IPS-NIHi11 (cell line): ENCODE data around the gene TMEM240.
A peak's percentile ranks its signal among the peaks of the same experiment; 100 is the strongest.
"Not testable (repeated sequence)": the region's sequence is repeated elsewhere in the genome, so short reads cannot be mapped to it uniquely, and the experiment has no call there.

Experiments
- DNase-seq: peaks from one replicate; pipeline ENCODE4 v3.0.0; 2012; ENCODE audit warnings: mixed read lengths, low spot score

The TMEM240 gene

DNA sequence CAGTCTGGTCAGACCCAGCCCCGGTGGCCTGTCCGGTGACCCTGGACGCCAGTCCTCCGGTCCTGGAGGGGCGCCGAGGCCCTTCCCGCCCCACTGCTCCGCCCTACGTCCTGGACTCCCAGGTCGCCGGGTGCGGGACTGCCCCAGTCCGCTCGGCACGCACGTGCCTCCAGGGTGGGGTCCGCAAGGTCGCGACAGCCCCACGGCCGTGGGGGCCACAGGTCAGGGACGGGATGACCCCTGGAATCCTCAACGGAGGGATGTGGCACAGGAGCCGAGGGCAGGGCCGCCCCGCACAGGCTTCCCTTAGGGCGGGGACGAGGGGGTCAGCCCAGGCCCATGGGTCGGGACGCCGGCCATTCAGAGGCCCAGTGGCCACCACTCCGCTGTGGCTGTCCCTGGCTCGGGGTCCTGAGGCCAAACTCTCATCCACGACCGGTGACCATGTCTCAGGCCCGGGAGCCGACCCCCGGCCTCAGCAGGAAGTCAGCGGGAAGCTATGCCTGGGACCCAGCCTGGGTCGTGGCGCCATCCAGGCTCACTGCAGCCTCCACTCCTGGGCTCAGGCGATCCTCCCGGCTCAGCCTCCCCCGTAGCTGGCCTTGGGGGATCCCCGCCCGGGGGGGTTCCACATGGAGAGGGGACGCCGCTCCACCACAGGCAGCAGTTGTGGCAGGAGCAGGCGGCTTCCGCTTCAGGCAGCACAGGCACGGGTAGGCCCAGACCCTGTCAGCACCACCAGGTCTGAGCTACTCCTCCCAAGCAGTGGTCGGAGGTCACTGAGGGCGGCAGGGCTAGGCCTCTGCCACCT, 599 bp upstream of the TMEM240 start:
- peak; percentile 67 for DNase-seq

DNA sequence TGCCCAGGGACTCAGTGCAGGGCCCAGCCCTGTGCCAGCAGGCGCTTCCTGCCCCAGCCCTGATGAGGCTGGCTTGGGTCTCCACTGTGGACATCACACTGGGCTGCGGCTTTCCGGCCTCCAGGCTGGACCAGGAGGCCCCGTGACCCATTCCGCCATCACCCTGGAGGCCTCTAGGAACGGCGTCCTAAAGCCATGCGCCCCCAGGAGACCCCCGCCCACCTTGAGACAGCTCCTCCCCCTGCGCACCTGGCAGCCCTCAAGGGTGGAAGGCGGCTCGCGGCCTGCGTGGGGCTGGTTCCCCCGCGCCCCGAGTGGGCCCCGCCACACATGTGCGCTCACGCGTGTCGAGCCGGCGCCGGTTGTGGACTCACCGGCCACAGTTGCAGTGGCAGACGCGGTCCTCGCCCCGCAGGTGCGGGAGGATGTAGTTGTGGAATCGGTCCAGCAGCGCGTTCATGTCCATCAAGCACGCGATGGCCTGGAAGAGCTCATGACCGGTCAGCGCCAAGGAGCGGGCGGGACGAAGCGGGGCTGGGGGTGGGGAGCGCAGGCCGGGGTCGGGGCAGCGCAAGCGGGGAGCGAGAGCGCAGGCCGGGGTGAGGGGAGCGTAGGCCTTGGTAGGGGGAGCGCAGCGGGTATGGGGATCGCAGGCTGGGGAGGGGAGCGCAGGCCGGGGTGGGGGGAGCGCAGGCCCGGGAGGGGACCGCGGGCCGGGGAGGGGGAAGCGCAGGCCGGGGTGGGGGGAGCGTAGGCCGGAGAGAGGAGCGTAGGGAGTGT, 924 bp downstream of the TMEM240 start:
- DNase-seq, result peak; percentile 82

DNA sequence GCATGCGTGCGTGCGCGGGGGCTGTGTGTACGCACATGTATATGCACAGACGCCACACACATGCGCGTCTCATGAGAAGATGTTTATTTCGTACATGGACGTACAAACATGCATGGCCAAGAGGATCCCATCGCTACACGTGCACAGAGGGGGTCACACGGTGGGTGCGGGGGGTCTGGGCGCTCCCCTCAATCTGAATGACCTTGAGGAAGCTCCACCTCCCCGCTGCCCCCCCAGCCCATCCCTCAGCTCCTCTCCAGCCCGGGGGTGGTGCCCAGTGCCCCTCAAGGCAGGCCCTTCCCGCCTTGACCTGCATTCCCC, 1.5 kb downstream of the TMEM240 start:
- no peak for DNase-seq

DNA sequence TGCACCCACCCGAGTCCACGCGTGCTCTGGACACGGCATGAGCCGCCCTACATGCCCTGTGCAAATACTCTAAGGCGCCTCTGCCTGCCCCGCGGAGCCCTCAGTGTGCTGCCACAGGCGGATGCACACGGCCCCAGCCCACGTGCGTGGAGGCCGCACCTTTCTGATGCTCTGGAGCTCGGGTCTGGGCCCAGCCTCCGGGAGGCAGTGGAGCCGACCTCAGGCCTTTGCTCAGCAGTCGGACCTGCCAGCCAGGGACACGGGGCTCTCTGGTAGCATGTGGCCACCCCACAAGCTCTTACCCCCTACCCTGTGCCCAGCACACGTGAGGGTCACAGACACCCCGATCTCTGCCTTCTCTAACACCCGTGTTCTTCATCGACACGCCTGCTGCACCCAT, 2.1 kb downstream of the TMEM240 start:
- DNase-seq, result no peak

DNA sequence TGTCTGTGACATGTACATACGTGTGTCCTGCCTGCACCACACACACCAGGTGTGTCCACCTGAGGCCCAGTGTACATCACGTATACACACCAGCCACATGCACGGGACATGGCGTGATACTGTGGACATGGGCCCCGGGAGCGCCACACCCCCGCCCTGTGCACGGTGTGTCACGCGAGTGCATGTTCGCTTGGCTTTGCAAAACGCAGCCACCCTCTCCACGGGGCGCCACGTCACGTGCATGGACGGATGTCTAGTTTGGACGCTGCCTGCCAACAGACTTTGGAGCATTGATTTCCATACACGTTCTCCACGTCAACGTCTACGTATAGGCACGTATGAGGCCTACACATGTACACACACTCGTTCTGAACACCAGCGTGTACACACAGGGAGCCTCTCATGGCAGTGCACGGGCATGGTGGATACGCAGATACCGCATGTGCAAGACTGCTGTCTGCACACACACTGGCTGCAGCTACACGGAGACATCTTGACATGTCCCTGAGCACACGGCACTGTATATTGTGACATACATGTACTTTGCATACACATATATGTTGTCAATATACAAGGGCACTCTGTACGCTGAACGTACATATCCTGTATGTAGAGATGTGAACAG, 2.7 kb downstream of the TMEM240 start:
- DNase-seq, result no peak

DNA sequence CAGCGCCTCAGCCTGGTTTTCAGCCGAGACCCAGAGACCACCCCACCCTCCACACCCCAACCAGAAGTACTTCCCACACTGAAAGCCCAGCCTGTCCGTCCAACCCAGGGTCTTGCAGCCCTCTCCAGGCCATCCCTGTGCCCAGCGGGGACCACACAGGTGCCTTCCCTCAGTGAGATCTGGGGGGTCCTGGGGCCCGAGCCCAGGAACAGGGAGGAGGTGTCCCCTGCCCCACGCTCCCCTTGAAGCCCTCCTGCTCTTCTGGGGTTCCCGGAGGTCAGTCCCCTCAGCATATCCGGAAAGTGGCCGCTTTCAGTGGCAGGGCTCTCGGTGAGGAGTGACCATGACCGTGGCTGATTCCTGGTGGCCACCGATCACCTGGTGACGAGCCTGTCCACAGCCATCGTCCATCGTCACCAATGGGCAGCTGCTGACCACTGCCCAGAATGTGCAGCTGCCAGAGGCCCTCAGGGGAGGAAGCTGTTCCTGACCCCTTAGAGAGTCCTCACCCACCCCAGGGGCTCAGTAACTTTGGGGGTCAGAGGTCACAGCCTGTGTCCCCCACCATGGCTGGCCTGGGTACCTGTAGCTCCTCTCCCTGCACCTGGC, 3.4 kb downstream of the TMEM240 start:
- no peak for DNase-seq

DNA sequence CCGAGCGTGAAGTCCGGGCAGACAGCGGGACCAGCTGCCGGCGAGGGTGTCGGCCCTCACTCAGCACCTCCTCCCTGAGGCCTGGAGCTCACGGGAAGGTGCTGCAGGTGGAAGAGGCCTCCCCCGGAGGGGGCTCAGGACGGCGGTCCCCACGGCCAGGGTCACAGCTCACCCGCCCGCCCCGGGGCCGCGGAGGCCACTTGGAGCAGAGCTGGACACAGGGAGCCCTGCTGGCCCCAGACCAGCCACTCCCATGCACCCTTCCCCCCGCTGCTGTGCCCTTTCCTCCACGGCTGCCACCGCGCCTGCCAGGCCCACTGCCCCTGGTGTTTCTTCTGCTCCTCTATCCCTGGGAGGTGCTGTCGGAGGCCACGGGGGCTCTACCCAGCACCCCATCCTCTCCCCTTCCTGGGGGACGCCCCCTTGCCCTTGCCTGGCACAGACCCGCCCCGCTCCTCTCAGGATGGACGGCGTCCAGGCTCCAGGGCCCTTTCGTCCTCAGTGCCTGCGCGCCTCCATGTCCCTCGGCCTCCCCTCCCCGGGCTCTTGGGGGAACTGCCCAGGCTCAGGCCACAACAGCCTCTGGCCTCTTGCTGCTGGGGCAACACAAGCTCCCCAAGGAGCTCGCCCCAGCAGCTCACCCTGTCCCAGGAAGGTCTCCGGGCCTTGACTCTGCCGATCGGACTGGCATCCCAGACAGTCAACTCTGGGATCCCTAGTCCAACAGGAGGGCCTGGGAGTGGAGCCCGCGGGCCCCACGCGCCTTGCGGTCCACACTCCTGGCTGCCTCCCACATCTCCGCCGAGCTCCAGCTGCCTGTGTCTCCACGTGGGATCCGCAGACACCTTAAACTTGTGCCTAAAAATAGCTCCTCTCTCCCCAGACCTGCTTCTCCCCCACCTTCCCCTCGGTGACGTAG, 4.1 kb downstream of the TMEM240 start:
- no peak for DNase-seq

DNA sequence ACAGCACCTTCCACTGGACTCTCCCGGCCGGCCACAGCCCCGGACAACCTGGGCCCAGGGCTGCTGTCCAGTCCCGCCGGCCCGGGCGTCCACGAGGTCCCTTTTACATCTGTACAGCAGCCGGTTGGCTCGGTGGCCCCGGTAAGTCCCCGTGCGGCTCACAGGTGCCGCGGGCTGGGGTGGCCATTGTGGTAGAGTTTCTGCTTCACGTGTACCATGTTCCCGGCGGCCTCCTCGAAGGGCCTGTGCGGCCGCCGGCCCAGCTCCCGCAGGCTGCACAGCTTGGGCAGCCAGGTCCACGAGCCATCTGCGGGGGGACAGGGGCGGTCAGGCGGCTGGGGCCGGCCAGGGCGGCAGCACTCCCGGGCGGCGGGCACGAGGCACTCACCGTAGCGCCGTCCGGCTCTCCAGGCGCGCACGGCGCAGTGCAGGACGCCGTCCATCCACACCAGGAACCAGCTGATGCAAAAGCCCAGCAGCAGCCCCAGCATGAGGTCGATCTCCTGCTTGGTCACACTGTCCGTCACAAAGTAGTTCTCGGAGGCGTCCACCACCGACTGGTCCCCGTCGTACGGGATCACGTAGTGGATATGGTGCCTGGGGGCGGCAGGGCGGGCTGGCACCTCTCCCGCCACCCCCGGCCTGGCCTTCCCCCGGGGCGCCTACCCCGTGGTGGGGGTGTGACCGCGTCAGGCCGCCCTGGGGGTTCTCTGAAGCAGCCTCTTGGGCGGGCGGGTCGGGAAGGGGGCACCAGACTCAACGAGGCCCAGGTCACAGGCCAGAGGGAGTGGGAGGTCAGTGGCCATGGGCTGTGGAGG, 5.0 kb downstream of the TMEM240 start:
- no peak for DNase-seq

DNA sequence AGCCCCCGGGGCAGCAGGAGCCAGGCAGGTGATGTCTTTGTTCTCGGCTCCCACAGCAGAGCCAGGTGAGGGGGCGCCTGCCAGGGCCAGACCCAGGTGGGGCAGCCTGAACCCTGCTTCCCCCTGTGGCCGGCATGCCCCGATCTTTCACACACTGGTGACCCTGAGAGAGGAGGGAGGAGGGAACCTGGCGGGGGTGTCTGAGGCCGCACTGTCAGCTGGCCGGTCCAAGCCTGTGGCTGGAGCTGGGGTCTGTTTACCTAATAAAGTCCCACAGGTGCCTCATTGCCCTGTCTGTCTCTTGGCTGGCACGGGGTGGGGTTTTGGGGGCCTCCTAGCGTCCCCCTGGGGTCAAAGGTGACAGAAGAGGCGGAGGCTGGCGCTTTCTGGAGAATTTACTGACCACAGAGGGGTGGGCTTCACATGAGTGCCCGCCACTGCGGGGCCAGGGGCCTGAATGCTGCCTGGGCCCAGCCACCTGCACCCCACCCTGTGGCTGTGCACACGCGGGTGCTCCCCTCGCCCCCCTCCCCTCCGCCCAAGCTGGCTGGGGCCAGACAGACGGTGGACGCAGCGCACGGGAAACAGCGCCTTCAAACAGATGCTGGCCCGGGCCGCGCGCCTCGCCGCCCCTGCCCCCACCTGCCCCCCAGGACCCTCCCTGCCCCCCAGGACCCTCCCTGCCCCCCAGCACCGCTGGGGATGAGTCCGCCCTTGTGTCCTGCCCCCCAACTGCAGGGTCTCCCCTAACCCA, 5.8 kb downstream of the TMEM240 start:
- DNase-seq, result no peak

DNA sequence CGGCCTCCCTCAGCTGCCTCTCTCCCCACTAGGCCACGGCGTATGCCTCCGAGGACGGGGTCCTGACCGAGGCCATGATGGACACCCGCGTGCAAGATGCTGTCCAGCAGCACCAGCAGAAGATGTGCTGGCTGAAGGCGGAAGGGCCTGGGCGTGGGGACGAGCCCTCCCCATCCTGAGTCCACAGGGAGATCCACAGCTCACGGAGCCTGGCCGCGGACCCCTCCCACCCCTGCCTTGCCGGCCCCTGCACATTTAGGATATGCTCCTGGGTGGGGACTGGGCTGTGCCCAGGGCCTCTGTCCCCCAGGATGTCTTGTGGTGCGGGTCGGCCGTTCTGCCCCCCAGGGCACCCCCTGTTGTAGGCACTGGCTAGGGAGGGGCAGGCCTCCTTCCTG, 6.5 kb downstream of the TMEM240 start:
- DNase-seq, result not testable (repeated sequence)

DNA sequence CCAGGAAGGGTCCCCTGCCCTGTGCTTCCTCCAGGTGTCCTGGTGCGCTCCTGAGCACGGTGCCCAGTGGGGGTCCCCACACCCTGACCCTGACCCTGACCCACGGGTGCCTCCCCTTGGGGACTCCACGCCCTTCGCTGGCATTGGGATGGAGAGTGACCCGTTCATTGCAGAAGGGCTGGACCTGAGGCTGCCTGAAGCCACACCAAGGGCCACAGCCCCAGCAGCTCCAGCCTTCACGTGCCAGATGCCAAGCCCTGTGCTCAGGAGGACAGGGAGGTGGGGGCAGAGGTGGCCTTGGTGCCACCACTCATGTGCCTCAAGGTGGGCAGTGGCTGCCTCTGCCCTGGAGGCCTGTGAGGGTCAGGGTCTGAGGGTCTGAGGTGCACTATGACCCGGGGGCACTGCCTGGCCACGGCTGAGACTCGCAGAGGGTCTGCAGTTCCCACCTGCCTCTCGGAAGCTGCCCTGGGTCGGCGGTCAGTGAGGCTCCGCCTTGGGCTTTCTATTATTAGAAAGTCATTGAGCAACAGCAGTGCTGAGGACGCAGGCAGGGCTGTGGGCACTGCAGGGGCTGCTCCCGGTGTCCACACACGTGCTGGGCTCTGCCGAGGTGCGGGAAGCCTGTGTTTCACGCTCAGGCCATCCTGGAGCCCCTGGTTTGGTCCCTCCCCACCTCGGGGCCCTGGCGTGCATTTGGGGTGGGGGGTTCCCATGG, 7.1 kb downstream of the TMEM240 start:
- not testable (repeated sequence) for DNase-seq

DNA sequence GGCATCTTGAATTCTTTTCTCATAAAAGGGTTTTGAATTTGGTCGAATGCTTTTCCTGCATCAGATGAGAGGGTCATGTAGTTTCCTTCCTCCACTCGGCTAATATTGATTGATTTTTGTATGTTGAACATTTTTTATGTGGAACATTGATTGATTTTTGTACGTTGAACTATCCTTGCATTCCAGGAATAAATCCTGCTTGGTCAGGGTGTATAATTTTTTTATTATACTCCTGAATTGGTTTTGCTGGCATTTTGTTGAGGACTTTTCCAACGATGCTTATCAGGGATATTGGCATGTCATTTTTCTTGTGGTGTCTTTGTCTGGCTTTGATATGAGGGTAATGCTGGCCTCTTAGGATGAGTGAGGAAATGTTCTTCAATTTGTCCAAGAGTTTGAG, 8.5 kb downstream of the TMEM240 start:
- DNase-seq, result no peak

DNA sequence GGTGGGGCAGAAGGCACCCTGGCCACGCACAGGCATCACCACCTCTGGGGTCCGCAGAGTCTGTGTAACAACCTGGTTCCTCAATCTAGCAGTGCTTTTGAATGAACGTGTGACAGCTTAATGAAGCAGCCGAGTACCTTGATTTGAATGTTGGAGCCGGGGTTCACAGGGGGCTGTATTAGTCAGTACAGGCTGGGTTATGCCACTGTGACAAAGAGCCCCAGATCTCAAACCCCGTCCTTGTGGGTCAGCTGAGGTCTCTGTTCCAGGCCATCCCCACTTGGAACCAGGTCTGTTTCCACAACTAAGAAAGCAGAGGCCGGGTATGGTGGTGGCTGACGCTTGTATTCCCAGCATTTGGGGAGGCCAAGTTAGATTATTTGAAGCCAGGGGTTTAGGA, 10.5 kb downstream of the TMEM240 start:
- DNase-seq, result no peak

DNA sequence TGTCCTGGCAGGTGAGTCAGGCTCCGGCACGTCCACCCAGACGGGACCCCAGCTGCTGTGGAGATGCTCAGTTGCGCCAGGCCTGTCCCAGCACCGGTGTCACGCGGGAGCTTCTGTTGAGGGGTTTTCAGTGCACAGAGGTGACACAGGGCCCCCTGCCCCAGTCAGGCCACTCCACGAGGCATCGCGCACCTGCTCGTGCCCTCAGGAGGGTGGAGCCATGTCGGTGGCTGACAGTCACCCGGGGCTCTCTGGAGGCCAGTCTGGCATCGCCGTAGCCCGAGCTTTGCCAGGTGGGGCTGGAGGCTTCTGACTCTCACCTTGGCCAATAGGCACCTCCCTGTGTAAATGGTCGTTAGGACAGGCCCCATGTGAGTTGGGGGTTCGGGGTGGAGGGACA, 11.1 kb downstream of the TMEM240 start:
- peak; percentile 5 for DNase-seq

DNA sequence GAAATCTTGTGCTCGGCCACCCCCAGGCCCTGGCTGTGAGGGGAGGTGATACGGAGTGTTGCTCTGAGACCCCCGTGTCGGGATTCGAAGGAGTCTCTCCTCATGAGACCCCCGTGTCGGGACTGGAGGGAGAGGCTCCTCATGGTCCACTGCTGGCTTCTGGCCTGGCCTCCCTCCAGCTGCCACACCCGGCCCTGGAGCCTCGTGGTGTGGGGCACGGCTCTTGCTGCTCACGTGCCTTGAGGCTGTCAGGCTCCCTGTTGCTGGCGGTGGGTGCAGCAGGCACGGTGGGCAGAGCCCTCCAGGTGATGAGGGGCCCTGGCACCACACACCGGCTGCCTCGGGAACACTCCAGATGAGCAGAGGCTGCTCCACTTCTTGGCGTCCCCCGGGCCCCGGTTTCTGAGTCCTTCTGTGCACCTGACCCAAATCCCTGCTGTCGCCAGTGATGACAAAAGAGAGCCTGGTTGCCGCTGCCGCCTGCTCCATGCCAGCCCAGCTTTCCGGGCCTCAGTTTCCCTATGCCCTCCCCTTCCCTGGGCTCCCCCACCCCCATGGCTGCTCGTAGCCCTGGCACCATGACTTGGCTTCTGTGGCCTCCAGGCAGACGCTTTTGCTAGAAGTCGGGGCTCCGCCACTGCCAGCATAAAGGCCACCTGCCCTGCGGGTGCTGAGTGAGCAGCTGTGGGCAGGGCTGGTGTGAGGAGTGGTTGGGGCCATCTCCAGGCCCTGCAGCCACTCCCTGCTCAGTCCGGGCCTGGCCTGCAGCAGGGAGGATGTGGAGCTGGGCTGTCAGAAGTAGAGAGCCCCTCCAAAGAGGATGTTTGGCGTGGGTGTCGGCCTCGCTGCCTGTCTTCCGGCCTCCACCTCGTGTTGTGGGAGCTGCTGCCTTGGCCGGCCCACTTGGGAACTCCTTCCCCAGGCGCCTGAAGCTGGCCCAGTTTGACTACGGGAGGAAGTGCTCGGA, 11.8 kb downstream of the TMEM240 start:
- DNase-seq, result peak; percentile 8

DNA sequence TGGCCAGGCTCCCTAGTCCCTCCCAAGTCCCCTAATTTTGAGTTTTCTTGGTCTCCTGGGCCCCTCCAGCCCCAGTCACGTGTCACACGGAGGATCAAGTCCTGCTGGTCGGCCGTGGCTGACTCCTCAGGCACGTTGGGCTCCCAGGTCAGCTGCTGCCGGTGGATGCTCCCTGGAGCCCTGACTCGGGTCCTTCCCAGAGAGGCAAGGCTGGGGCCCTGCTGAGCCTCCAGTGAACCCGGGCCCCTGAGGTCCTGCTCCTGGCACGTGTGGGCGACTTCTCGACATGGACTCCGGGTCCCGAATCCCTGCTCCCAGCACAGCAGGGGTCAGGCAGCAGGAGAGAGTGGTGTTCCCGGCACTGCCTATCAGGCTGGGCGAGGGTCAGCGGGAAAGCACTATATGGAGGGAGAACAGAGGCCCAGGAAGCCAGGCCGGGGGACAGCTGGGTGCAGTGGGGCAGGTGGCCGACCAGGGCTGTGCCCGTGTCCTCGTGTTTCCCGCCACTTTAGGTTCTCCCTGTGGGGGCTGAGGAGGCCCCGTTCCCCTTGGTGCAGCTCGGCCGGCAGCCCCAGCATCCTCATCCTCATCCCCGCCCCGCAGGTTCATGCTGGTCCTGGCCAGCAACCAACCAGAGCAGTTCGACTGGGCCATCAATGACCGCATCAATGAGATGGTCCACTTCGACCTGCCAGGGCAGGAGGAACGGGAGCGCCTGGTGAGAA, 13.2 kb downstream of the TMEM240 start:
- DNase-seq, result peak; percentile 10

DNA sequence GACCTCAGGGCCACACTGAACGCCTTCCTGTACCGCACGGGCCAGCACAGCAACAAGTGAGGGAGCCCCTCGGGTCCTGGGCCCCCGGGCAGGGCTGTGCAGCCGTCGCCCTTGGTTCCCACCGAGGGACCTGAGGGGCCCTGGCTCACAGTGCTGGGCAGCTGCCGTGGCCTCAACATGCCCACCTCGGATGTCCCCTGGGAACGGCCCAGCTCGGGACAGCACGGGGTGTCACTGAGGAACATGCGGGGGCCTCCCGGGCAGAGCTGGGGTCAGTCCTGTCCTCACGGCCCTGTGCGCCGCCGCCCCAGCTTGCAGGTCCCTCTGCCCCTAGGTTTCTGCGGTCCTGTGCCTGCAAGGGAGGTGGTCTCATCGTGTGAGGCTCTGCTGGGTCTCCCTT, 13.9 kb downstream of the TMEM240 start:
- not testable (repeated sequence) for DNase-seq
